Gastroesophageal sphincter (tissue), 3 donors: ENCODE results near the gene TANK.

Experiments used
- CTCF ChIP-seq, 4 experiments: fragments of 200-600 bp in 2 of 4; fragments of 450-650 bp in 2 of 4; sonication (generic) in 1 of 4; IDR thresholded peaks; one replicate each; pipeline ENCODE4 v1.5.1; 2017 to 2019; ENCODE audit warnings: antibody characterized with exemption in 4 of 4, mild to moderate bottlenecking in 2 of 4, moderate library complexity in 2 of 4
- EP300 ChIP-seq: sonication (generic); formaldehyde crosslinking; IDR thresholded peaks from one replicate; pipeline ENCODE4 v1.6.1; 2017; ENCODE audit warnings: antibody characterized with exemption, mild to moderate bottlenecking
- POLR2A ChIP-seq, 2 donors: fragments of 450-650 bp; IDR thresholded peaks; one replicate each; pipeline ENCODE4 v1.6.1; 2017; ENCODE audit warnings: antibody characterized with exemption in 2 of 2, mild to moderate bottlenecking in 2 of 2, moderate library complexity in 1 of 2
- POLR2AphosphoS5 ChIP-seq: sonication (generic); formaldehyde crosslinking; IDR thresholded peaks from one replicate; pipeline ENCODE4 v1.6.1; 2017; ENCODE audit warnings: antibody characterized with exemption

DNA sequence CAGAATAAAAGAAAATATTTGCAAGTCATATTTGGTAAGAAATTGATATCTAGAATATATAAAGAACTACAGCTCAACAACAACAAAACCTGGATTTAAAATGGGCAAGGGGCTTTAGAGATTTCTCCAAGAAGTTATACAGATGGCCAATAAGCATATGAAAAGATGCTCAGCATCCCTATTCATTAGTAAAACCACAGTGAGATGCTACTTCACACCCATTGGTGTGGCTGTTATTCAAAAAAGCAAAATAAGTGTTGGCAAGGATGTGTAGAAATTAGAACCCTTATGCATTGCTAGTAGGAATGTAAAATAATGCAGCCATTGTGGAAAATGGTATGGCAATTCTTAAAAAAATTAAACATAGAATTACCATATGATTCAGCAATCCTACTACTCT is 29.8 kb downstream of the TANK start:
- TF ChIP-seq POLR2AphosphoS5 (no peak), CTCF (IDR thresholded peaks at IDR 0.05) (no peak), POLR2A (IDR thresholded peaks at IDR 0.05) (no peak), EP300 (no peak)
